Measurements from ENCODE around the gene ZNF831. TPM values are rescaled to one million over a fixed set of nuclear protein-coding genes. Genes with fewer than 3 reads are reported as not detected.

ZNF831 gene
- total RNA-seq, 1 experiment from 2014 or later = 0.04 TPM

DNA sequence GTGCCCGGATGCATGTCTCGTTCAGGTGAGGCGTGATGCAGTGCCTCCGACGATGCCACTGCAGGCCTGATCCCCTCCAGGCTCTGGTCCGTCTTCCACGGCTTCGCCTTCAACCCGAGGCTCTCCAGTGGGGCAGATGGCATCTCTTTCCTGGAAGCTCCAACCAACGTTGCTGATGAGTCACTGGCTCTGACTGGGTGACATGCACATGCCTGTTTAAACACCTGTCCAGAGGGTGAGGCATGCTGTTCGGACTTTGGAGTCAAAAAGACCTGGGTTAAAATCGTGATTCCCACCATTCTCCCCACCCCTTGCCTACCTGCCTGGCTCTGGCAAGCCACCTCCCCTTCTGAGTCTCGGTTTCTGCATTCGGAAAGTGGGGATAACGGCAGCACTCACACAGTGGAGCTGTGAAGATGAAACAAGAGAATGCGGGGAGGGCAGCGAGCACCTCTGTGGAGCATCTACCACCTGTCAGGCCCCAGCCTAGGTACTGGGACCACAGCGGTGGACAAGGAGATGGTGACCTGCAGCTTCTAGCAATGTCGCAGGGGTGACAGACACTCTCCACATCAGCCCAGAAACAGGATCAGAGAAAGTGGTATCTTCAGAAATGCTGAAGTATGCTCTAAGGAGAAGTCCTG is 128.2 kb downstream of the ZNF831 start:
- TF ChIP-seq, protein P1, sequence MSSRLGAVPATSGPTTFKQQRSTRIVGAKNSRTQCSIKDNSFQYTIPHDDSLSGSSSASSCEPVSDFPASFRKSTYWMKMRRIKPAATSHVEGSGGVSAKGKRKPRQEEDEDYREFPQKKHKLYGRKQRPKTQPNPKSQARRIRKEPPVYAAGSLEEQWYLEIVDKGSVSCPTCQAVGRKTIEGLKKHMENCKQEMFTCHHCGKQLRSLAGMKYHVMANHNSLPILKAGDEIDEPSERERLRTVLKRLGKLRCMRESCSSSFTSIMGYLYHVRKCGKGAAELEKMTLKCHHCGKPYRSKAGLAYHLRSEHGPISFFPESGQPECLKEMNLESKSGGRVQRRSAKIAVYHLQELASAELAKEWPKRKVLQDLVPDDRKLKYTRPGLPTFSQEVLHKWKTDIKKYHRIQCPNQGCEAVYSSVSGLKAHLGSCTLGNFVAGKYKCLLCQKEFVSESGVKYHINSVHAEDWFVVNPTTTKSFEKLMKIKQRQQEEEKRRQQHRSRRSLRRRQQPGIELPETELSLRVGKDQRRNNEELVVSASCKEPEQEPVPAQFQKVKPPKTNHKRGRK (CRISPR knock-in tag; IDR thresholded peaks at IDR 0.05; ENCODE audit: borderline replicate concordance) = no peak
- TF ChIP-seq OVOL2 (CRISPR knock-in tag; IDR thresholded peaks at IDR 0.05; ENCODE audit: borderline replicate concordance) (no peak), ATF1 (CRISPR knock-in tag; IDR thresholded peaks at IDR 0.05) (no peak), NR1H2 (CRISPR knock-in tag; IDR thresholded peaks at IDR 0.05) (no peak), TEAD1 (CRISPR knock-in tag; IDR thresholded peaks at IDR 0.05) (no peak), FOXK1 (CRISPR knock-in tag; IDR thresholded peaks at IDR 0.05) (no peak), SOX15 (CRISPR knock-in tag; IDR thresholded peaks at IDR 0.05) (no peak), ZNF317 (CRISPR knock-in tag; IDR thresholded peaks at IDR 0.05; ENCODE audit: borderline replicate concordance, low read depth) (no peak), ESRRA (CRISPR knock-in tag; IDR thresholded peaks at IDR 0.05; ENCODE audit: borderline replicate concordance) (no peak), HMGA2 (CRISPR knock-in tag; IDR thresholded peaks at IDR 0.05) (no peak)
- TF ChIP-seq, protein P2, sequence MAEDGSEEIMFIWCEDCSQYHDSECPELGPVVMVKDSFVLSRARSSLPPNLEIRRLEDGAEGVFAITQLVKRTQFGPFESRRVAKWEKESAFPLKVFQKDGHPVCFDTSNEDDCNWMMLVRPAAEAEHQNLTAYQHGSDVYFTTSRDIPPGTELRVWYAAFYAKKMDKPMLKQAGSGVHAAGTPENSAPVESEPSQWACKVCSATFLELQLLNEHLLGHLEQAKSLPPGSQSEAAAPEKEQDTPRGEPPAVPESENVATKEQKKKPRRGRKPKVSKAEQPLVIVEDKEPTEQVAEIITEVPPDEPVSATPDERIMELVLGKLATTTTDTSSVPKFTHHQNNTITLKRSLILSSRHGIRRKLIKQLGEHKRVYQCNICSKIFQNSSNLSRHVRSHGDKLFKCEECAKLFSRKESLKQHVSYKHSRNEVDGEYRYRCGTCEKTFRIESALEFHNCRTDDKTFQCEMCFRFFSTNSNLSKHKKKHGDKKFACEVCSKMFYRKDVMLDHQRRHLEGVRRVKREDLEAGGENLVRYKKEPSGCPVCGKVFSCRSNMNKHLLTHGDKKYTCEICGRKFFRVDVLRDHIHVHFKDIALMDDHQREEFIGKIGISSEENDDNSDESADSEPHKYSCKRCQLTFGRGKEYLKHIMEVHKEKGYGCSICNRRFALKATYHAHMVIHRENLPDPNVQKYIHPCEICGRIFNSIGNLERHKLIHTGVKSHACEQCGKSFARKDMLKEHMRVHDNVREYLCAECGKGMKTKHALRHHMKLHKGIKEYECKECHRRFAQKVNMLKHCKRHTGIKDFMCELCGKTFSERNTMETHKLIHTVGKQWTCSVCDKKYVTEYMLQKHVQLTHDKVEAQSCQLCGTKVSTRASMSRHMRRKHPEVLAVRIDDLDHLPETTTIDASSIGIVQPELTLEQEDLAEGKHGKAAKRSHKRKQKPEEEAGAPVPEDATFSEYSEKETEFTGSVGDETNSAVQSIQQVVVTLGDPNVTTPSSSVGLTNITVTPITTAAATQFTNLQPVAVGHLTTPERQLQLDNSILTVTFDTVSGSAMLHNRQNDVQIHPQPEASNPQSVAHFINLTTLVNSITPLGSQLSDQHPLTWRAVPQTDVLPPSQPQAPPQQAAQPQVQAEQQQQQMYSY (CRISPR knock-in tag; IDR thresholded peaks at IDR 0.05) = no peak
- TF ChIP-seq, protein P3, sequence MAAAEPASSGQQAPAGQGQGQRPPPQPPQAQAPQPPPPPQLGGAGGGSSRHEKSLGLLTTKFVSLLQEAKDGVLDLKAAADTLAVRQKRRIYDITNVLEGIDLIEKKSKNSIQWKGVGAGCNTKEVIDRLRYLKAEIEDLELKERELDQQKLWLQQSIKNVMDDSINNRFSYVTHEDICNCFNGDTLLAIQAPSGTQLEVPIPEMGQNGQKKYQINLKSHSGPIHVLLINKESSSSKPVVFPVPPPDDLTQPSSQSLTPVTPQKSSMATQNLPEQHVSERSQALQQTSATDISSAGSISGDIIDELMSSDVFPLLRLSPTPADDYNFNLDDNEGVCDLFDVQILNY (CRISPR knock-in tag; IDR thresholded peaks at IDR 0.05) = no peak
- TF ChIP-seq, protein P4, sequence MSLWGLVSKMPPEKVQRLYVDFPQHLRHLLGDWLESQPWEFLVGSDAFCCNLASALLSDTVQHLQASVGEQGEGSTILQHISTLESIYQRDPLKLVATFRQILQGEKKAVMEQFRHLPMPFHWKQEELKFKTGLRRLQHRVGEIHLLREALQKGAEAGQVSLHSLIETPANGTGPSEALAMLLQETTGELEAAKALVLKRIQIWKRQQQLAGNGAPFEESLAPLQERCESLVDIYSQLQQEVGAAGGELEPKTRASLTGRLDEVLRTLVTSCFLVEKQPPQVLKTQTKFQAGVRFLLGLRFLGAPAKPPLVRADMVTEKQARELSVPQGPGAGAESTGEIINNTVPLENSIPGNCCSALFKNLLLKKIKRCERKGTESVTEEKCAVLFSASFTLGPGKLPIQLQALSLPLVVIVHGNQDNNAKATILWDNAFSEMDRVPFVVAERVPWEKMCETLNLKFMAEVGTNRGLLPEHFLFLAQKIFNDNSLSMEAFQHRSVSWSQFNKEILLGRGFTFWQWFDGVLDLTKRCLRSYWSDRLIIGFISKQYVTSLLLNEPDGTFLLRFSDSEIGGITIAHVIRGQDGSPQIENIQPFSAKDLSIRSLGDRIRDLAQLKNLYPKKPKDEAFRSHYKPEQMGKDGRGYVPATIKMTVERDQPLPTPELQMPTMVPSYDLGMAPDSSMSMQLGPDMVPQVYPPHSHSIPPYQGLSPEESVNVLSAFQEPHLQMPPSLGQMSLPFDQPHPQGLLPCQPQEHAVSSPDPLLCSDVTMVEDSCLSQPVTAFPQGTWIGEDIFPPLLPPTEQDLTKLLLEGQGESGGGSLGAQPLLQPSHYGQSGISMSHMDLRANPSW (CRISPR knock-in tag; conservative IDR thresholded peaks at IDR 0.05; ENCODE audit: low read depth) = no peak
- TF ChIP-seq, protein P5, sequence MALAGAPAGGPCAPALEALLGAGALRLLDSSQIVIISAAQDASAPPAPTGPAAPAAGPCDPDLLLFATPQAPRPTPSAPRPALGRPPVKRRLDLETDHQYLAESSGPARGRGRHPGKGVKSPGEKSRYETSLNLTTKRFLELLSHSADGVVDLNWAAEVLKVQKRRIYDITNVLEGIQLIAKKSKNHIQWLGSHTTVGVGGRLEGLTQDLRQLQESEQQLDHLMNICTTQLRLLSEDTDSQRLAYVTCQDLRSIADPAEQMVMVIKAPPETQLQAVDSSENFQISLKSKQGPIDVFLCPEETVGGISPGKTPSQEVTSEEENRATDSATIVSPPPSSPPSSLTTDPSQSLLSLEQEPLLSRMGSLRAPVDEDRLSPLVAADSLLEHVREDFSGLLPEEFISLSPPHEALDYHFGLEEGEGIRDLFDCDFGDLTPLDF (CRISPR knock-in tag; IDR thresholded peaks at IDR 0.05) = no peak
- POLR2A ChIA-PET = no interaction called here
- no peak overlapping the region for H3K27ac Mint-ChIP-seq
- ATAC-seq (no peak), DNase-seq (ENCODE audit: low spot score) (no peak)
- H3K27me3 Mint-ChIP-seq (ENCODE audit: low read depth) = peaks cover 12% of the 10 kb centered on the region
- peaks cover 9% of the 10 kb centered on the region for H3K4me1 Mint-ChIP-seq
- H3K36me3 Mint-ChIP-seq = no peaks in the 10 kb centered on the region
- H3K4me3 Mint-ChIP-seq = no peak overlapping the region
- CTCF ChIA-PET = no interaction called here
- no peaks in the 10 kb centered on the region for H3K9me3 Mint-ChIP-seq

DNA sequence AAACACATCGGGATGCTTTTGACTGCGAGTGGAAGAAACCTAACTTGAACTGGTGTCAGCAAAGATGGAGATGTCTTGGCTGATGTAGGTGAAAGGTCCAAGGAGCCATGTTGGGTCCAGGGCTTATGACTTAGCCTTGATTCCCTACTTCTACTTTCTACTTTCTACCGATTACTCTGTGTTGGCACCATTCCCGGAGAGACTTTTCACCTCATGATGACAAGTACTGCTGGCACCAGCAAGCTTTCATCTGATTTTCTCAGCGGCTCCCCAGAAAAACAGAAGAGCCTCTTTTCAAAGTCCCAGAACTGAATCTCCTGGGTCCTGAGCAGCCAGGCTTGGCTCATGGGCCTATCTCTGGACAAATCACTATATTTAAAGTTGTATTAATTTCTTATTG is 131.9 kb downstream of the ZNF831 start:
- ChIA-PET CTCF (no interaction called here), POLR2A (no interaction called here)
- no peaks in the 10 kb centered on the region for H3K36me3 Mint-ChIP-seq
- H3K27me3 Mint-ChIP-seq (ENCODE audit: low read depth) = peaks cover 35% of the 10 kb centered on the region
- H3K9me3 Mint-ChIP-seq = no peaks in the 10 kb centered on the region
- no peak for DNase-seq (ENCODE audit: low spot score)
- H3K27ac Mint-ChIP-seq = no peak overlapping the region
- H3K4me1 Mint-ChIP-seq = peaks cover 12% of the 10 kb centered on the region
- TF ChIP-seq, protein P2 (CRISPR knock-in tag; IDR thresholded peaks at IDR 0.05) = no peak
- TF ChIP-seq CREM (CRISPR knock-in tag; IDR thresholded peaks at IDR 0.05) (no peak), GABPB1 (CRISPR knock-in tag; IDR thresholded peaks at IDR 0.05) (no peak)
- ATAC-seq = no peak
- no peak overlapping the region for H3K4me3 Mint-ChIP-seq

Data from WTC11 (cell line).